ENCODE results near the gene GOLIM4.

GOLIM4 gene

DNA sequence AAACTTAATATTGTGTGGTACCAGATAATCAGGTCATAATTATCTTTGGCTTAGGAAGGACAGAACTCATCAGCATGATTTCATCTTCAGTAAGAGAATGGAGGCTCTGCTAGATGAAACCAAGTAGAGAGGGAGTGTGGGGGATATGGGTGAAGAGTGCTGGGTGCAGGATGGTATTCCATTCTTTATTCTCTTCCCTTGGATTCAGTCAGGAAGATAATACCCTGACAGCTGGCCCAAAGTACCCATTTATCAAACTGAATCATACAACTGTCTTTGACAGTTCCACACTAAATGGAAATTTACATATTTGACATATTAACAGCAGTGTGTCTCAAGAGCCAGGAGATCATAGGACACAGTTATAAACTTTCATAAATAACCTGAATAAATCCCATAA, 44.7 kb downstream of the GOLIM4 start:
- no peak for DNase-seq (ENCODE audit: low read depth)
- TF ChIP-seq, protein P1, sequence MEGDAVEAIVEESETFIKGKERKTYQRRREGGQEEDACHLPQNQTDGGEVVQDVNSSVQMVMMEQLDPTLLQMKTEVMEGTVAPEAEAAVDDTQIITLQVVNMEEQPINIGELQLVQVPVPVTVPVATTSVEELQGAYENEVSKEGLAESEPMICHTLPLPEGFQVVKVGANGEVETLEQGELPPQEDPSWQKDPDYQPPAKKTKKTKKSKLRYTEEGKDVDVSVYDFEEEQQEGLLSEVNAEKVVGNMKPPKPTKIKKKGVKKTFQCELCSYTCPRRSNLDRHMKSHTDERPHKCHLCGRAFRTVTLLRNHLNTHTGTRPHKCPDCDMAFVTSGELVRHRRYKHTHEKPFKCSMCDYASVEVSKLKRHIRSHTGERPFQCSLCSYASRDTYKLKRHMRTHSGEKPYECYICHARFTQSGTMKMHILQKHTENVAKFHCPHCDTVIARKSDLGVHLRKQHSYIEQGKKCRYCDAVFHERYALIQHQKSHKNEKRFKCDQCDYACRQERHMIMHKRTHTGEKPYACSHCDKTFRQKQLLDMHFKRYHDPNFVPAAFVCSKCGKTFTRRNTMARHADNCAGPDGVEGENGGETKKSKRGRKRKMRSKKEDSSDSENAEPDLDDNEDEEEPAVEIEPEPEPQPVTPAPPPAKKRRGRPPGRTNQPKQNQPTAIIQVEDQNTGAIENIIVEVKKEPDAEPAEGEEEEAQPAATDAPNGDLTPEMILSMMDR (IDR thresholded peaks at IDR 0.05; ENCODE audit: insufficient read depth, low read depth, low read length, missing control alignments): no peak

DNA sequence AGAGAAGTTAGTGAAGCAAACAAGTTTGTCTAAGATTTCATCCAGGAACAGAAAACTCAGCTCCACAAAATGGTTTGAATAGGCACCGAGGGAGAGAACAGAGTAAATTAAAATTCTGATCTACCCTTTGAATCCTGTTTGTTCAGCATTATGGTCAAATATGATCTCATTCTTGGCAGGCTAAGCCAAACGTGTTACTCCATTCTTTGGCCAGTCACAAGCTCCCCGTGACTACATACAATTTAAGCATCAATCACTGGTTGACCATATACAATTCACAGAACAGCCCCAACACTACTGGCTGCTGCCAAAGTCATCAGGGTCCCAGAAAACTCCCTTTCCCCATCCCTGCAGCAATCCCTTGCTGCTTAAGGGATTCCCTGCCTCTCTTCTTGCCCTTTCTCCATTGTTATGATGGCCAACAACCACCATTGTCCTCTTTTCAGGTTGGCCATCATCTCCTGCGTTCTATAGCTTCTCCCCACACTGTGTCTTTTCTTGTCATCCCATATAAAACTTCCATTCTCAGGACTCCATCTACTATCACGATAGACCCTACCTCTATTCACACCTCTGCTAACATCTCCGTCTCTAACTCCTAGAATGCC, 46.3 kb downstream of the GOLIM4 start:
- H3K4me3 ChIP-seq (ENCODE audit: low read depth, low read length): no peak overlapping the region
- TF ChIP-seq, protein P1 (IDR thresholded peaks at IDR 0.05; ENCODE audit: insufficient read depth, low read depth, low read length, missing control alignments): no peak
- no peak for DNase-seq (ENCODE audit: low read depth)

More for the DNA sequence above, 44.7 kb downstream of the GOLIM4 start:
- H3K4me3 ChIP-seq (ENCODE audit: low read depth, low read length): no peak overlapping the region

DNA sequence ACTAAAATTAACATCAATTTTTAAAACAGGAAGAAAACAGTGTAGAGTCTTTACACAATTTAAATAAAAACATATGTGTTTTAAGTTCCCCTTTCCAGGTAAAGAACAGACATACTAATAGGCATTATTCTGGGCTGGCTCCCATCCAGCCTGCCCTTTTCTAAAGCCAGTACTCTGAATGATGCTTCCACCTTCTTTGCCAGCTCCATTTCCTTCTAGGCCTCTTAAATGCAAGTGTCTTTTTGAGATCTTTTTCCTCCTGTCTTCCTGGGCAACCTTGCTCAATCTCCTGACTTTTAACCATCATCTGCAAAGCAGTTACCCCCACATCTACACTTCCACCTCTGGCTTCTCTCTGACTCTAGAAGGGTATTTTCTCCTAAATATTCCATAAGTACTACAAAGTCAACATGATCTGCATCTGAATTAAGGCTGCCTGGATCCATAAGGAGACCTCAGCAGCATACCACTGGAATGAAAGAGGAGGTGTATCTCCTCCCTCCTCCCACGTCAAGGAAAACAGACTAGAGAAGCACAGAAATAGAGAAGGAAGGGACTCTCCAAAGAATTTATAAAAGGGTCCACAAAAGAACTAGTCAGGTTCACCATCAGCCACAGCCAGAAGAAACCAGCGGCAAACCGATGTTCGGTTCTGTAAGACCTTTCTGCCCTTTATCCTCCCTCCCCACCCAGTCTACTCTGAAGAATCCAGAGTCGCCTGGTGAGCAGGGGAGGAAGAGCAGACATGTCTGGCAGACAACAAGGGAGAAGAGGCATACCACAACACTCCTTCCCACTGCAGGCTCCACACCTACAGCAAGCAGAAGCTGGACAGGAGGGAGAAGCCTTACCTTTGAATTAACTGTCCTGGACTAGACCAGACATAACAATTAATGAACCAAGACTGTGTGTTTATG, 47.1 kb downstream of the GOLIM4 start:
- no peak for DNase-seq (ENCODE audit: low read depth)
- H3K4me3 ChIP-seq (ENCODE audit: low read depth, low read length): no peak overlapping the region
- TF ChIP-seq, protein P1 (IDR thresholded peaks at IDR 0.05; ENCODE audit: insufficient read depth, low read depth, low read length, missing control alignments): no peak

GRCh38 chr3:168047936-168048335, 47.8 kb downstream of the GOLIM4 start:
- H3K4me3 ChIP-seq (ENCODE audit: low read depth, low read length): no peak overlapping the region
- DNase-seq (ENCODE audit: low read depth): no peak
- TF ChIP-seq, protein P1 (IDR thresholded peaks at IDR 0.05; ENCODE audit: insufficient read depth, low read depth, low read length, missing control alignments): no peak

DNA sequence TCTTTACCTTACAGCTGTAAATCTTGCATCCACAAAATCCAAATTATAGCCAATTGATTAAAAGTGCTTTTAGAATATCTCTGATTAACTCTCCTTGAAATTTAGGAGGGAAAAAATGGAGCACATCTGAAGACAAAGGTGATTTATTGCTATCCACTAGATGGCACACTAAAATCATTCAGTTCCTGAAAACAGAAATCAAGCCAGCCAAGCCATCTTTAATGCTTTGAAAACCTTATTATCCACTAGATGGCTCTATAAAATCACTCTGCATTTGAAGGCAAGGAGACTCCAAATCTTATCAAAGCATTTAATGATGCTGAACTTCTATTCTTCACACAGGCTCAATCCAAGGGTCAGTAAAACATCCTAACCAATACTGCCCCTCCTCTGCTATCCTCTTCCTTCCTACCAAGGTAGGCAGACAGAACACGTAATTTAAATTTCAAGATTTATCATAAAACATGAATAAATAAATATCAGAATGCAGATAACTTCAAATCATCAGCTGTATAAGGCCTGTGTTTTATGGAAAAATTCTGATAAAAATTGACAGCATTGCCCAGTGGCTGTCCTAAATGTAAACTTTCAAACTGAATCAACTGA, 48.4 kb downstream of the GOLIM4 start:
- TF ChIP-seq, protein P1 (IDR thresholded peaks at IDR 0.05; ENCODE audit: insufficient read depth, low read depth, low read length, missing control alignments): peak; percentile 58
- H3K4me3 ChIP-seq (ENCODE audit: low read depth, low read length): no peak overlapping the region
- peak; percentile 82 for DNase-seq (ENCODE audit: low read depth)

DNA sequence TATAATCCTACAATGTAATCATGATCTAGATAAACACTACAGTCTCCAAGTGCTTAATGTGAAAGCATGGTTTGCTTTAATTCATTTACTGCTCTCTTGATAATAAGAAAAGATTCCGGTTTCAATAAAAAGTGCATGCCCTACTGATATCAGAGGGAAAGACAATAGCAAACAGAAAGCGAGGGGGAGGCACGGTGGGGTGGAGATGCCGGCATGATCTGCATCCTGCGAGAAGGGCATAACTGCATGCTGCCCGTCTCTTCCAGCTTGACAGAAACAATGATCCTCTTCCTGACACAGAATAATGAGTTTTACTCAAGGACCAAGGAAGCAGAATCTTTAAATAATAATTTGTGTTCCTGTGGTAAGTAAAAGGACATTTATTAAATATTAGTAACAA, 51.7 kb downstream of the GOLIM4 start:
- TF ChIP-seq, protein P1 (IDR thresholded peaks at IDR 0.05; ENCODE audit: insufficient read depth, low read depth, low read length, missing control alignments): no peak
- H3K4me3 ChIP-seq (ENCODE audit: low read depth, low read length): no peak overlapping the region
- DNase-seq (ENCODE audit: low read depth): no peak
